ENCODE data around the gene GMIP. TPM values are rescaled to one million over a fixed set of nuclear protein-coding genes. Genes with fewer than 3 reads are reported as not detected.

Gene GMIP
- polyA plus RNA-seq, 3 donors, result 3.6 to 6.9 (median 5.6) TPM

DNA sequence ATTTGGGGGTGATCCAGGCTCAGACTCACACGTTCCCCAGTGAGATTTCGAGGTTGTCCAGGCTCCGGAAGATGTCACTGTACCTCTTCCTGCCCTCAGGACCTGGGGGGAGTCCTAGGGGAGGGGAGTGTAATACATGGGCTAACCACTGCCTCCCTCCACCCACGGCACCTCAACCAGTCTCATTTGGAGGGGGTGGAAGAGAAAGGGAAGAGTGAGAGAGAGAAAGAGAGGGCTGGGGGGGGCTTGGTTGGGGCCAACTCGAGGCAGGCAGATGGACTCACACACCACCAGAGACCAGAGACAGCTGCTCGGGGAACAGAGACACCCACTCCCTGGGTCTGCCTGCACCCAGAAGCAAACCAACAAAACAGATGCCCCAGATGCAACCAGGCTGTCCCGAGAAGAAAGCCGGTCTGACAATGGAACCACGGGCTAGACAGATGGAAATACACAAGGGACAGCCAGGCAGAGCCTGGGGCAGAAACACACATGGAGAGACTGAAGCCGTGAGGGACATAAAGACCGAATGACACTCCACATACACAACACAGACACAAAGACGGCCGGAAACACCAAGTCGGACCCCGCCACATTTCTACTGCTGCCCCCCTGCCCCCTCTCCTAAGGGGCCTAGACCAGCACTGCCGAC lies 825 bp downstream of the GMIP start:
- DNase-seq (ENCODE audit: extremely low read depth in 1 of 11, low read depth in 9 of 11, low spot score in 4 of 11), result no peak

DNA sequence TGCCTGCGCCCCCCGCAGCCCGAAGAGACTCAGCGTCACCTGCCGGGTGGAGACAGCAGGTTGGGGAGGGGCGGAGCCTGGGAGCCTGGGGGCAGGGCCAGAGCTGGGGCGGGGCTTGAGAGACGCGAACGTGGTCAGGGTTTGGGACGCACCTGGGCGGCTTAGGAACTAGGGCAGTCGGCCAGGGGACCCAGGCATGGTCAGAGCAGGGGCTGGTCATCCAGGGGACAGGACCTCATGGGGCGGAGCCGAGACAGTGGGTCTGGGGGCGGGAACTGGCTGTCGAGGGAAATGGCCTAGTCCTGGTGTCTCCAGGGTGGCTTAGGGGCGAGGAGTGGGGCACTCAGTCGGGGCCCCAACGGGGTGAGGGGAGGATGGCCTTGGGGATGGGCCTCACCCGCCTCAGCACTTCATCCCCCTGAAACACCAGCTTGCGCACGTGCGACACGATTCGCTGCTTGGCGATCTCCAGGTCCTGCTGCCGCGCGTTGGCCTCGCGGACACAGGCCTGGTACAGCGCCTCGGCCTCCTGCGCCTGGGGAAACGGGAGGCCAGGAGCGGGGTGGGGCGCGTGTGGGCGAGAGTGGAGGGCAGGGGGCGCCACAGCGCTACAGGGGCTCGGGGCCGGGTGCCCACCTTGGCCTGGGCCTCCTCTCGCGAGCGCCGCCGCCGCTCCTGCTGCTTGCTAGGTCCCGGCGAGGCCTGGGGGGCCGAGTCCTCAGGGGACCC lies 5.8 kb downstream of the GMIP start:
- no peak for DNase-seq (ENCODE audit: extremely low read depth in 1 of 11, low read depth in 9 of 11, low spot score in 4 of 11)

DNA sequence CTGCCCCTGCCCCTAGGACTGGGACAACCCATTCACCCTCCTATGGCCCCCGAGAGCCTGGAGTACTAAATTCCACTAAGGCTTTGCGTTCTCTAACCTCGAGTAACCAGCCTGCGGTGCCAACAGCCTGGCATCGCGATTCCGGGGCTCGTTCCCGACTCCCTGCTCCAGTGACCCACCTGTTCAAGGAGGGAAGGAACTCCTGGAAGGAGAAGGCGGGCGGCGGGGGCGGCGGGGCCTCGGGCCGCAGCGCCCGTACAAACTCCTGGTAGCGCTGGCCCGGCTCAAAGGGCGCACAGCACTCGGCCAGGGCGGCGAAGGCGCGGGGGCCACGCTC lies 6.3 kb downstream of the GMIP start:
- DNase-seq (ENCODE audit: extremely low read depth in 1 of 11, low read depth in 9 of 11, low spot score in 4 of 11), result no peak

- no peak for DNase-seq (ENCODE audit: extremely low read depth in 1 of 11, low read depth in 9 of 11, low spot score in 4 of 11)
Observed at GRCh38 chr19:19636573-19637185, 6.8 kb downstream of the GMIP start.

- DNase-seq (ENCODE audit: extremely low read depth in 1 of 11, low read depth in 9 of 11, low spot score in 4 of 11), result no peak
Observed at GRCh38 chr19:19635313-19635702, 8.1 kb downstream of the GMIP start.

GRCh38 chr19:19634516-19635312 lies 8.7 kb downstream of the GMIP start:
- no peak for DNase-seq (ENCODE audit: extremely low read depth in 1 of 11, low read depth in 9 of 11, low spot score in 4 of 11)

- DNase-seq (ENCODE audit: extremely low read depth in 1 of 11, low read depth in 9 of 11, low spot score in 4 of 11), result no peak
Observed at GRCh38 chr19:19633711-19634515, 9.5 kb downstream of the GMIP start.

DNA sequence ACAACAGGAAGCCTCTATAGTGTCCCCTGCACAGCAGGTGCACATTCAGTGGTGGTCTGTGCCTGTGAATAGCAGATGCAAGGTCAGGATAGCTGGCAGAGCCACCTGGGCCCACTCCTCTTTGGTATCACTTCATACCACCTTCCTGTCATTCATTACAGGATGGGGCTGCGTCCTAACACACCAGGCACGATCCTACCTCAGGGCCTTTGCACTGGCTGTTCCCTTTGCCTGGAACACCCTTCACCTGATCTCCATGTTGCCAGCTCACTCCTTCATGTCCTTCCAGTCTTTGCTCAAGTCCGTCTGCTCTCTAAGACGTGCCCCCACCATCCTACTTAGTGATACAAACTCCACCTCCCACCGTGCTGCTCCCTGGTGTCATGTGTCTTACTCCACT lies 10.8 kb downstream of the GMIP start:
- DNase-seq (ENCODE audit: extremely low read depth in 1 of 11, low read depth in 9 of 11, low spot score in 4 of 11), result no peak

- DNase-seq (ENCODE audit: extremely low read depth in 1 of 11, low read depth in 9 of 11, low spot score in 4 of 11), result no peak
Observed at GRCh38 chr19:19631346-19631745, 12.1 kb downstream of the GMIP start.

GRCh38 chr19:19630426-19630825 lies 13.0 kb downstream of the GMIP start:
- no peak for DNase-seq (ENCODE audit: extremely low read depth in 1 of 11, low read depth in 9 of 11, low spot score in 4 of 11)

- no peak for DNase-seq (ENCODE audit: extremely low read depth in 1 of 11, low read depth in 9 of 11, low spot score in 4 of 11)
Observed at GRCh38 chr19:19630062-19630414, 13.4 kb downstream of the GMIP start.

DNA sequence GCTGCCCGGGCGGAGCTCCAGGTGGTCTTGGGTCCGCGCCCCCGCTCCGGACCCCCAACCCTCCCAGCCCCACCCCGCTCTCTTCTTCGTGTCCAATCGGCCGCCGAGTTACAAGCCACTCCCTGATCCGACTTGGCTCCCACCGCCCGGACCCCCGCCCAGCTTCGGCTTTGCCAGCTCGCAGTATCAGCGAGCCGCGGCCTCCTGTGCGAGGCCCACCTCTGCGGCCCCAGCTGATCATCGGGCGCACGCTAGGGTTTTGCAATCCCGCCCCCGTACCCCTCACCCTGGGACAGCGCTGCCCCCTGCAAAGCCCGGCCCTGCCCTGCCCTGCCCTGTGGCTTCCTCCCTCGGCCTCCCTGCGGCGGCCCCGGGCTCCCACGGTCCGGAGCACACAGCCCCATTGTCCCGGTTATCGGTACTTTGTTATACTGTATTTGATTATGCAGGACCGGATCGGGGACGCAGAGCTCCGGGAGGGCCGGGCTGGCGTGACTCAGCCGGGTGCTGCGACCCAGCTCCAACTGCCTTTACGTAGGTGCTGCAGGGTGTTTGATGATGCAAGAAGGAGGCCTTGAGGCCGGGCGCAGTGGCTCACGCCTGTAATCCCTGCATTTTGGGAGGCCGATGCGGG lies 14.8 kb downstream of the GMIP start:
- peak in 5 of 11 donors; percentile 53 to 76 (median 57) for DNase-seq (ENCODE audit: extremely low read depth in 1 of 11, low read depth in 9 of 11, low spot score in 4 of 11)

DNA sequence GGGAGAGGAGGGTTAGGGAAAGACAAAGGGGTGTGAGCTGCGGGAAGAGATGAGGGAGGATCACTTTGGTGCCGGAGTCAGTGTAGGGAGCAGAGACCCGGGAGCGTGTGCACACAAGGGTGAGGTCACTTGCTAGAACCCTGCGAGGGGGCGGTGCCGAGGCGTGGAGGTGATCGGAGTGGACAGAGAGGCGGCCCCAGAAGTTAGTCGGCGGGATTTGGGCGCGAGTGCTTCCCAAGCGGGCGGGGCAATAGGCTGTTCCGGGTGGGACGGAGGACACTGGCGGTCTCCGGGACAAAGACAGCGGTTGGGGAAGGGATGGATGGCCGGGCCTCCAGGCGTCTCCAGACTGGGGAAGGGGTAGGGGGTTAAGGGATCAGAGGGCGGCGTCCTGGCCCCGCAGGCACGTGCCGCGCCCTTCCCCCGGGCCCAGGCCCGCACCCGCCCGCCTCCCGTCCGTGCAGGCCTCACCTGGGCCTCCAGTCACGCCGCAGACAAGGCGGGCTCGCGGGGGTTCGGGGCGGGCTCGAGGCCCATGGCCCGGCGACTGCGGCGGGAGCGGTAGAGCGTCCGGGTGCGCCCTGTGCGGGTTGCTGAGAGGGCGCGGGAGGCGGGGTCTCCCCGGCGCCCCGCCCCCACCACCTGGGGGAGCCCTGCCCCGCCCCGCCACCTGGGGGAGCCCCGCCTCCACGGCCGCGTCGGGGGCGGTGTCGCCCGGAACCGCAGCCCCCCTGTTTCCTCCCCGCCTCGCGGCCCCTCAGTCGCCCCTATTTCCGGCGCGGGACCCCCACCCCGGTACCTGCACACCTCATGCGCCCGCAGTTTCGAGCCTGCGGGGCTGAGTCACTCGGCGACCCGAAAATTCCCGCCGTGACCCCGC lies 15.6 kb downstream of the GMIP start, which contains the start of gene LPAR2:
LPAR2 (minus strand) TSS at position 600 of the 880 bp plus-strand sequence. CDS start 945 bp downstream, outside the sequence.
- peak in 2 of 11 donors; percentile 32 to 38 for DNase-seq (ENCODE audit: extremely low read depth in 1 of 11, low read depth in 9 of 11, low spot score in 4 of 11)

- DNase-seq (ENCODE audit: extremely low read depth in 1 of 11, low read depth in 9 of 11, low spot score in 4 of 11), result no peak
Observed at GRCh38 chr19:19626516-19627472, 16.7 kb downstream of the GMIP start.

DNA sequence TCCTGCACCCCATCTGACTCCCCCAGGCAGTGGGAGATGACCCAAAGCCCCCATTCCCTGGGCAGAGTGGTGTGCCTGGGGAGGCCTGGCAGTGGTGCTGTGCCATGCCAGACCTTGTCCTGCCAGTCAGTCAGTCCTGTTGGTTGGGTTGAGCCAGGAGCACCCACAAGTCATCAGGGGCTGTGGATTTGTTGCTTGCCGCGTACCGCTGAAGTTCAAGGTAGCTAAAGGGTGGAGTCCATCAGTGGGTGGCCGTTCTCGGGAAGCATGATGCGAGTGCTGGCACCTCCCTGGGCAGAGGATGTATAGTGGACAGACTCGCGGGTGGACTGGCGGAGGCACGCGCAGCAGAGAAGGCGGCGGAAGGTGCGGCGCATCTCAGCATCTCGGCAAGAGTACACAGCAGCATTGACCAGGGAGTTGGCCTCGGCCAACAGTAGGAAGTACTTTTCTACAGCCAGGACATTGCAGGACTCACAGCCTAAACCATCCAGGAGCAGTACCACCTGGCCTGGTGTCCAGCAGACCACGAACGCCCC lies 19.4 kb downstream of the GMIP start:
- DNase-seq (ENCODE audit: extremely low read depth in 1 of 11, low read depth in 9 of 11, low spot score in 4 of 11), result no peak

DNA sequence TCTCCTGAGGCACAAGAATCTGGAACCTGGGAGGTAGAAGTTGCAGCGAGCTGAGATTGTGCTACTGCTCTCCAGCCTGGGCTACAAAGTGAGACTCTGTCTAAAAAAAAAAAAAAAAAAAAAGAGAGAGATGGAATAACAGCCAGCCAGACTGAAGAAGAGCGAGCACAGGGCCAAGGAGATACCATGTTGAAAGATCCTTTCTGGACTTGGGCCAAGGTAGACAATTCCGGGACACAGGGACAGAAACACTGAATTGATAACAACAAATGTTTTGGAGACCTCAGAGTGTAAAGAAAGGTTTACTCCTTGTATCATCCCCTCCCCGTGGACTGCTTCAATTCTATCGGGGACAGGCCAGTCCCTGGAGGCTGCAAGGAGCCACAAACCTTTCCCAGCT lies 20.1 kb downstream of the GMIP start:
- DNase-seq (ENCODE audit: extremely low read depth in 1 of 11, low read depth in 9 of 11, low spot score in 4 of 11), result no peak
